Lower lobe of right lung (tissue), 2 donors: ENCODE data around the gene MRPS18C. TPM values are rescaled to one million over a fixed set of nuclear protein-coding genes. Genes with fewer than 3 reads are reported as not detected.

Experiments used
- ATAC-seq, 2 donors: fragments of 200-7000 bp; cut with Tn5 transposase; one replicate each; pipeline ENCODE4 v1.9.1; 2020 to 2022; ENCODE audit warnings: mild to moderate bottlenecking in 2 of 2, moderate library complexity in 2 of 2
- DNase-seq: peaks from one replicate; pipeline ENCODE4 v3.0.0-alpha.2; 2020
- H3K27ac ChIP-seq: fragments of 200-600 bp; one replicate; pipeline ENCODE4 v1.8.0; 2022
- H3K27me3 ChIP-seq: fragments of 200-600 bp; one replicate; pipeline ENCODE4 v1.8.0; 2022; ENCODE audit warnings: low read depth
- H3K36me3 ChIP-seq: fragments of 200-600 bp; one replicate; pipeline ENCODE4 v1.8.0; 2022; ENCODE audit warnings: mild to moderate bottlenecking
- H3K4me1 ChIP-seq: fragments of 200-600 bp; one replicate; pipeline ENCODE4 v1.8.0; 2022
- H3K4me3 ChIP-seq: fragments of 200-600 bp; one replicate; pipeline ENCODE4 v1.8.0; 2022; ENCODE audit warnings: mild to moderate bottlenecking
- H3K9me3 ChIP-seq: fragments of 200-600 bp; one replicate; pipeline ENCODE4 v1.8.0; 2022
- CTCF ChIP-seq: fragments of 200-600 bp; IDR thresholded peaks from one replicate; pipeline ENCODE4 v1.8.0; 2022; ENCODE audit warnings: antibody characterized with exemption, mild to moderate bottlenecking
- intact Hi-C: fragments of 100-400 bp; cut with DNase I; formaldehyde crosslinking; loops from one replicate; pipeline ENCODE4 v1.11.0; 2022
- total RNA-seq: library from RNA; stranded (reverse); fragmentation: NEBNext Ultra II Directional; extraction: Animal tissue kit (Norgen Biotek cat#: 25700); gene quantifications from one replicate; pipeline ENCODE4 v1.2.1, GENCODE V29; 2021
- donor health status: DM: no; HTN: yes; CAD: no; lungs with severe emphysema.

The MRPS18C gene
- total RNA-seq, 1 donor from 2014 or later = 40.8 TPM

- no peaks in the 10 kb centered on the region for H3K9me3 ChIP-seq
- ATAC-seq = no peak
- TF ChIP-seq CTCF = no peak
- no peak overlapping the region for H3K4me3 ChIP-seq
- peaks cover 5% of the 10 kb centered on the region for H3K4me1 ChIP-seq
- no peaks in the 10 kb centered on the region for H3K27me3 ChIP-seq
- peaks cover 46% of the 10 kb centered on the region for H3K36me3 ChIP-seq
- no peak for DNase-seq
- no peak overlapping the region for H3K27ac ChIP-seq
- intact Hi-C loops = no loop called here
Observed at GRCh38 chr4:83449009-83449408, 6.8 kb upstream of the MRPS18C start.

GRCh38 chr4:83454686-83455085 is 1.2 kb upstream of the MRPS18C start:
- intact Hi-C loops = no loop called here
- no peak for TF ChIP-seq CTCF
- H3K36me3 ChIP-seq = peaks cover 39% of the 10 kb centered on the region
- peak overlapping the region; percentile 95 for H3K27ac ChIP-seq
- no peaks in the 10 kb centered on the region for H3K27me3 ChIP-seq
- ATAC-seq (peak in 1 of 2 donors; percentile 6), DNase-seq (no peak)
- H3K9me3 ChIP-seq = no peaks in the 10 kb centered on the region
- peak overlapping the region; percentile 65 for H3K4me3 ChIP-seq
- H3K4me1 ChIP-seq = peaks cover 32% of the 10 kb centered on the region

- no peaks in the 10 kb centered on the region for H3K27me3 ChIP-seq
- ATAC-seq (no peak), DNase-seq (no peak)
- intact Hi-C loops = no loop called here
- no peaks in the 10 kb centered on the region for H3K9me3 ChIP-seq
- H3K36me3 ChIP-seq = peaks cover 53% of the 10 kb centered on the region
- TF ChIP-seq CTCF = no peak
- H3K4me3 ChIP-seq = peak overlapping the region; percentile 65
- peak overlapping the region; percentile 95 for H3K27ac ChIP-seq
- H3K4me1 ChIP-seq = peaks cover 32% of the 10 kb centered on the region
Observed at GRCh38 chr4:83456184-83456501, 285 bp downstream of the MRPS18C start.

GRCh38 chr4:83473423-83473822 is 17.6 kb downstream of the MRPS18C start:
- ATAC-seq = no peak
- intact Hi-C loops = no loop called here
- Histone ChIP-seq H3K4me3 (no peak overlapping the region), H3K9me3 (no peaks in the 10 kb centered on the region), H3K36me3 (peaks cover 33% of the 10 kb centered on the region), H3K4me1 (no peaks in the 10 kb centered on the region), H3K27ac (no peak overlapping the region), H3K27me3 (no peaks in the 10 kb centered on the region)
- TF ChIP-seq CTCF = no peak
- no peak for DNase-seq

GRCh38 chr4:83473966-83474365 is 18.1 kb downstream of the MRPS18C start:
- DNase-seq (no peak), ATAC-seq (no peak)
- Histone ChIP-seq H3K36me3 (peaks cover 27% of the 10 kb centered on the region), H3K9me3 (no peaks in the 10 kb centered on the region), H3K4me1 (no peaks in the 10 kb centered on the region), H3K4me3 (no peak overlapping the region), H3K27me3 (no peaks in the 10 kb centered on the region), H3K27ac (no peak overlapping the region)
- intact Hi-C loops = no loop called here
- TF ChIP-seq CTCF = no peak
